NCI-H748 treated with DMSO at 0.1 percent for 48 hours (cell line): ENCODE data around the gene HDC.

ENCODE experiments used
- DNase-seq: peaks from one replicate; lab custom pipeline; 2025; lab: John Stamatoyannopoulos, UW

HDC gene

DNA sequence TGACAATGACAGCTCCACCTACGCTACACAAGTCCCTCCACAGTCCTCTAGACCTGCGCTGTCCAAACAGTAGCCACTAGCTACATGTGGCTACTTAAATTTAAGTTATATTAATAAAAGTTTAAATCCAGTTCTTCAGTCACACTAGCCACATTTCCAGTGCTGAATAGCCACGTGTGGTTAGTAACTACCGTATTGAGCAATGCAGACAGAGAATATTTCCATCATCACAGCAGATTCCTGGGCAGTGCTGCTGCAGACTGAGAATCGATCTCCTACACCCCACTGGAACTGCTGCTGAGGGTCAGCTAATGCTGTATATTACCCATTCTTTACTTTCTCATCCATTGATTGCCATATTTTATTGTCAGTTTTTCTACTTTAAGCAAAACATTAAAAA, 40.9 kb downstream of the HDC start:
- DNase-seq, result no peak

- DNase-seq, result no peak
Measured at GRCh38 chr15:50222181-50222580, 43.3 kb downstream of the HDC start.

GRCh38 chr15:50219820-50220219, 45.7 kb downstream of the HDC start:
- no peak for DNase-seq

GRCh38 chr15:50218691-50219090, 46.8 kb downstream of the HDC start:
- no peak for DNase-seq

DNA sequence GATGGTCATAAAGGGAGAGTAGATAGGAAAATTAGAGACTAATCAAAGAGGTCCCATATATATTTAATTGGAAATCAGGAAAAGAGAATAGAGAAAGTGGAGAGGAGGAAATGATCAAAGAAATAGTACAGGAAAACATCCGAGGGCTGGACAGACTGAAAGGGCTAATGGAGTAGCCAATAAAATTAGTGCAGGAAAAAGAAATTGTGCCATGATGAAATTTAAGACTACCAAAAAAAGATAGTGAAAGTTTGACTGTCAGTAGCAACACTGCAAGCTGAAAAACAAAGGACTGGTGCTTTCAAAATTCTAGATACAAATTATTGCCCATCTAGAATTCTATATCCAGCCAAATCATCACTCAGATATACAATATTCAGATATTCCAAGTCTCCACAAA, 47.2 kb downstream of the HDC start:
- DNase-seq, result no peak

DNA sequence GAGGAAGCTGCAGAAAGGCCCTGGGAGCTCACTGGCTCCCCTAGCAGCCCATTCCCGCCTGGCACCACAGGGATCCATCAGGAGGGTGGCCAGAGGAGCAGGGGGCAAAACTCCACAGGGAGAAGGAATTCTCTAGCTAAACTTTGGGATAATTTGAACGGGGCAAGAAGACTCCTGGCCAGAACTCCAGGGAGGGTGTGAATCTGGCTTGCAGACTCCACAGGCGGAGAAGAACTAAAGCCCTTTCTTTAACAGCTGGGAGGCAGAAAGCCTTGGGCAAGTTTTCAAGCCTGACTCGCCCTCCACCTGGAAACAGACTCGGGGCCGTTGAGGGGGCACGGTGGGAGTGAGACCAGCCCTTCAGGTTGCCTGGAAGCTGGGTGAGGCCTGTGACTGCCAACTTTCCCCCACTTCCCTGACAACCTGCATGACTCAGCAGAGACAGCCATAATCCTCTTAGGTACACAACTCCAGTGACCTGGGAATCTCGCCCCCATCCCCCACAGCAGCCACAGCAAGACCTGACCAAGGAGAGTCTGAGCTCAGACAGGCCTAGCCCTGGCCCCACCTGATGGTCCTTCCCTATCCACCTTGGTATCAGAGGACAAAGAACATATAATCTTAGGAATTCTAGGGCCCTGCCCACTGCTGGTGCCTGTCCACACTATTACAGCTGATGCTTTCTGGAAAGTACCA, 54.9 kb downstream of the HDC start:
- DNase-seq, result no peak

GRCh38 chr15:50209809-50210208, 55.7 kb downstream of the HDC start:
- no peak for DNase-seq

- no peak for DNase-seq
Measured at GRCh38 chr15:50206020-50206419, 59.5 kb downstream of the HDC start.

DNA sequence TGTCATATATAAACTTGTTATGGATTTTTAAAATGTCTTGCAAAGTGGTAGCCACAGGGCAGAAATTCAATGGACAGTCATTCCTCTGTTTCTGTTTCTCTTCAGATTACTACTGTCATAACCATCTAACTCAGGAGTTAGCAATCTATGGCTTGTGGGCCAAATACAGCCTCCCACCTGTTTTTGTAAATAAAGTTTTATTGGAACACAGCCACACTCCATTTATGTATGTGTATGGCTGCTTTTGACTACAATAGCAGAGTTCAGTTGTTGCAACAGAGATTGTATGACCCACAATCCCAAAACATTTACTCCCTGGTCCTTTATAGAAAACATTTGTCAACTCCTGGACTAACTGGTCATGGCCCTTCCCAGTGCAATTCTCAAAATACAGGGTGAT, 63.5 kb downstream of the HDC start:
- no peak for DNase-seq

- DNase-seq, result no peak
Measured at GRCh38 chr15:50192926-50193620, 72.5 kb downstream of the HDC start.

- no peak for DNase-seq
Measured at GRCh38 chr15:50192164-50192563, 73.4 kb downstream of the HDC start.
